ENCODE measurements around the gene FGR. TPM values are rescaled to one million over a fixed set of nuclear protein-coding genes. Genes with fewer than 3 reads are reported as not detected.

Gene FGR
- total and polyA plus RNA-seq, 7 experiments from 2014 or later: 0.15 to 246 (median 1.5) TPM

DNA sequence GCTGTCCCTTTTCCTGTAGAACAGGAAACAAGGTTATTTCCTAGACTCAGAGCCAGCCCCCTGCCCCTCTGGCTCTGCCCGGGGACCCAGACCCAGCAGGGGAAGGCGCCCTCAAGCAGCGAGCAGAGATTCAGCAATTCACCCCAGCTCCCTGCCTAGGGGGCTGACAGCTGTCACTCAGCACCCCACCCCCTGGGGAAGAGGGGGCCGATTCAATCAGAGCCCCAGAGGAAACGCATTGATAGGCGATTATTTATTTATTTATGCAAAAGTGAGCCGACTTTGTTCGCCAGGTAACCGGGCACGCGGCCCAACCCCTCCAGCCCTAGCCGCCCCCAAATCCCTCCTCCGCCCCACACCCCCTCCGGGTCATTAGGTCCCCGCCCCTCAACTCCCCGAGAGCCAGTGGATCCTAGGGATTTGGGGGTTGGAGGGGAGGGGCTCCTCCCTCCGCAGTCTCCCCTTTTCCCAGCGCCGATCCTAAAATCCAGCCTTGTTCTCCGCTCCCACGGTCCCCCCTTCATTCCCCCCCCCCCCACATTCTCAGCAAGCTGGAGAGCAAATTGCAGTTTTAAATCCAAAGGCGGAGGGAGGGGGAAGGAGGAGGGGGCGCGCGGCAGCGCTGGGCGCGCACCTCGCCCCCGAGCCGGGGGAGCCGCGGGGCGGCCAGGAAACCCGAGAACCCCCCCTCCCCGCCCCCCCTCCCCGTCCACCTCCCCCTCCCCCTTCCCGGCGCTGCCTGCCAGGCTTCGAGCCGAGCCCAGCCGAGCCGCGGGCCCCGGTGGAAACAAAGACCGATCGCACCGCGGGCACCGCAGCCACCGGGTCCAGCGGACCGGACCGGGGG is 32.3 kb downstream of the FGR start:
- H3K4me1 Mint-ChIP-seq: peaks cover 41 to 54% (median 48%) of the 10 kb centered on the region in 7 donors
- no peaks in the 10 kb centered on the region for H3K27me3 Mint-ChIP-seq
- ChIA-PET POLR2A (interaction anchor here (0.8 to 7.3 kb wide), 2 partner anchors 47 to 78 kb away, joined by 3 to 59 read pairs; no protein-coding TSS in a partner anchor), CTCF (interaction anchor here (0.5 to 4.1 kb wide), 5 partner anchors 27 to 178 kb away, joined by 3 to 19 read pairs (median 3); no protein-coding TSS in a partner anchor)
- no peaks in the 10 kb centered on the region for H3K27me3 ChIP-seq (ENCODE audit: control insufficient read depth in 2 of 2, insufficient read depth in 2 of 2, low read length in 2 of 2)
- peak overlapping the region; percentile 84 for H3K27ac ChIP-seq (ENCODE audit: low read depth, low read length)
- peaks cover 3 to 41% of the 10 kb centered on the region in 2 donors for H3K4me1 ChIP-seq (ENCODE audit: control insufficient read depth in 2 of 2, insufficient read depth in 2 of 2, low read length in 2 of 2)
- peak; percentile 35 to 62 (median 54) for DNase-seq
- H3K27ac Mint-ChIP-seq: peak overlapping the region; percentile 37 to 89 (median 79)
- ATAC-seq: no peak
- intact Hi-C loops (cut with micrococcal nuclease): loop anchor here (5.0 to 10.0 kb wide), 3 partner anchors 170 to 500 kb away; partner anchors contain the start of genes STX12 (in 1 of the 2) and TMEM222 (in 1 of the 2)
- no peaks in the 10 kb centered on the region for H3K9me3 Mint-ChIP-seq
- peaks cover 0 to 3% (median 0%) of the 10 kb centered on the region in 5 donors for H3K36me3 Mint-ChIP-seq
- H3K4me3 ChIP-seq (ENCODE audit: low read length): peak overlapping the region; percentile 81
- peaks cover 0 to 8% (median 0%) of the 10 kb centered on the region in 3 experiments for H3K36me3 ChIP-seq (ENCODE audit: control insufficient read depth in 2 of 3, insufficient read depth in 3 of 3, low read length in 3 of 3)
- H3K4me3 Mint-ChIP-seq: peak overlapping the region; percentile 79 to 95 (median 84)
- H3K9me3 ChIP-seq (ENCODE audit: control insufficient read depth in 2 of 3, low read length in 3 of 3): no peaks in the 10 kb centered on the region

DNA sequence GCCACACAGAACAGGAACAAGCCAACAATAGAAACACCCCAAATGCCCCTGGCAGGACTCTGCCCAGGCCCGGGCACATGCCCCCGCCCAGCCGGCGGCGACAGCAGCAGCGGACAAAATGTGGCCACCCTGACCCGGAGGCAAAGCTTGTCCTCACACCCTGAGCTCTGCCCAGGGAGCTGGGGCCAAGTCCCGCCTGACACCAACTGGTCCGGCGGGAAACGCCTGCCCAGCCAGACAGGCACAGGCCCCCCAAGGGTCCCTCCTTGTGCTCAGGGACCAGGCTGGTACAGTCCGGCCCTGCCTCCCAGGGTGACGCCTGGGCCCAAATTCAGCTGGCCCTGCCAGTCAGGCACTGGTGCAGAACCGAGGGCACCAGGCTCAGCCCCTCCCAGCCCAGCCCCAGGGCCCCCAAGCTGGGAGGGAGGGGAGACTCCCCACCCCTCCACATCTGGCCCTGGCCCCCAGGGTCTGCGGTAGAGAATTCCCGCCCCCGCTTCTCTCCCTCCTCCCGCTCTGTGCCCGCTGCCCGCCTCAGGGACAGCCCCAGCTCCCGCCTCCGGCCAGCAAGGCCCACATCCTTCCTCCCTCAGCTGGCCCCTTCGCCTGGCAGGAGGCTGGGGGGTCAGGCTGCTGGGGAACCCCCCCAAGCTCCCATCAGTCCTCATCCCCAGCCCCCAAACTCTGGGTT is 33.1 kb downstream of the FGR start:
- Histone ChIP-seq H3K36me3 (ENCODE audit: control insufficient read depth in 2 of 3, insufficient read depth in 3 of 3, low read length in 3 of 3) (peaks cover 0 to 8% (median 0%) of the 10 kb centered on the region in 3 experiments), H3K27ac (ENCODE audit: low read depth, low read length) (peak overlapping the region; percentile 65), H3K4me1 (ENCODE audit: control insufficient read depth in 2 of 2, insufficient read depth in 2 of 2, low read length in 2 of 2) (peaks cover 3 to 48% of the 10 kb centered on the region in 2 donors), H3K27me3 (ENCODE audit: control insufficient read depth in 2 of 2, insufficient read depth in 2 of 2, low read length in 2 of 2) (no peaks in the 10 kb centered on the region), H3K9me3 (ENCODE audit: control insufficient read depth in 2 of 3, low read length in 3 of 3) (no peaks in the 10 kb centered on the region), H3K4me3 (ENCODE audit: low read length) (peak overlapping the region; percentile 46)
- Mint-ChIP-seq H3K27ac (peak overlapping the region; percentile 64 to 89 (median 79)), H3K4me1 (peaks cover 41 to 56% (median 47%) of the 10 kb centered on the region in 7 donors), H3K36me3 (peaks cover 0 to 4% (median 0%) of the 10 kb centered on the region in 5 donors), H3K27me3 (no peaks in the 10 kb centered on the region), H3K9me3 (no peaks in the 10 kb centered on the region), H3K4me3 (peak overlapping the region; percentile 79 to 91 (median 84))
- intact Hi-C loops (cut with micrococcal nuclease): loop anchor here (5.0 to 10.0 kb wide), 3 partner anchors 170 to 500 kb away; partner anchors contain the start of genes STX12 (in 1 of the 2) and TMEM222 (in 1 of the 2)
- DNase-seq (peak in 1 of 9 donors; percentile 60), ATAC-seq (no peak)
- POLR2A ChIA-PET: interaction anchor here (0.8 to 7.3 kb wide), 3 partner anchors 47 to 436 kb away, joined by 3 to 59 read pairs (median 4); no protein-coding TSS in a partner anchor
- CTCF ChIA-PET: interaction anchor here (0.6 to 4.1 kb wide), 8 partner anchors 12 to 214 kb away, joined by 3 to 19 read pairs (median 3); no protein-coding TSS in a partner anchor

DNA sequence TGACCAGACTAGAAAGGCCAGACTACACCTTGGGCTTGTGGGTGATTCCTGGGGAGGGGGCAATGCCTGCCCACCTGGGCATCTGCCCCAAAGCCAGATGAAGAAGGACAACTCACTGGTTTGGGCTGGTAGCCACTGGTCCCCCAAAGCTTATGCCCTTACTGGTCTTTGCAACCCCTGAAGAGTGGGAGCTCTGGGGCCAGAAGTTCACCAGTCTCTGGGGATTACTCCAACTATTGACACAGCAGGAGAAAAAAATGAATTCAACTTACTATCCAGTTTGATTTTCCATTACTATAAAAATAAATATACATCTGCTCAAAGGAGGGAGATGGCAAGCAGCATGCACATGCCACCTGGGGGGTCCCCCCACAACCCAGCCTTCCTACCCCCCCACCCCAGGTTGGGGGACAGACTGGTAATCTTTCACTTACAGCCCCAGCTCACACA is 33.6 kb downstream of the FGR start:
- Histone ChIP-seq H3K36me3 (ENCODE audit: control insufficient read depth in 2 of 3, insufficient read depth in 3 of 3, low read length in 3 of 3) (peaks cover 0 to 8% (median 0%) of the 10 kb centered on the region in 3 experiments), H3K27me3 (ENCODE audit: control insufficient read depth in 2 of 2, insufficient read depth in 2 of 2, low read length in 2 of 2) (no peaks in the 10 kb centered on the region), H3K4me3 (ENCODE audit: low read length) (no peak overlapping the region), H3K9me3 (ENCODE audit: control insufficient read depth in 2 of 3, low read length in 3 of 3) (no peaks in the 10 kb centered on the region), H3K27ac (ENCODE audit: low read depth, low read length) (no peak overlapping the region), H3K4me1 (ENCODE audit: control insufficient read depth in 2 of 2, insufficient read depth in 2 of 2, low read length in 2 of 2) (peaks cover 3 to 46% of the 10 kb centered on the region in 2 donors)
- Mint-ChIP-seq H3K4me3 (peak overlapping the region; percentile 24 to 91 (median 64)), H3K36me3 (peaks cover 0 to 4% (median 0%) of the 10 kb centered on the region in 5 donors), H3K4me1 (peaks cover 37 to 51% (median 41%) of the 10 kb centered on the region in 7 donors), H3K27ac (peak overlapping the region in 8 of 9 donors; percentile 1 to 87 (median 66)), H3K27me3 (no peaks in the 10 kb centered on the region), H3K9me3 (no peaks in the 10 kb centered on the region)
- ChIA-PET POLR2A (interaction anchor here (1.4 to 7.3 kb wide), 2 partner anchors 77 to 435 kb away, joined by 4 to 59 read pairs; no protein-coding TSS in a partner anchor), CTCF (interaction anchor here (1.0 to 4.1 kb wide), 7 partner anchors 11 to 214 kb away, joined by 3 to 19 read pairs (median 4); no protein-coding TSS in a partner anchor)
- ATAC-seq: no peak
- intact Hi-C loops (cut with micrococcal nuclease): loop anchor here (5.0 to 10.0 kb wide), 3 partner anchors 171 to 499 kb away; partner anchors contain the start of genes STX12 (in 1 of the 2) and TMEM222 (in 1 of the 2)
- DNase-seq: no peak

DNA sequence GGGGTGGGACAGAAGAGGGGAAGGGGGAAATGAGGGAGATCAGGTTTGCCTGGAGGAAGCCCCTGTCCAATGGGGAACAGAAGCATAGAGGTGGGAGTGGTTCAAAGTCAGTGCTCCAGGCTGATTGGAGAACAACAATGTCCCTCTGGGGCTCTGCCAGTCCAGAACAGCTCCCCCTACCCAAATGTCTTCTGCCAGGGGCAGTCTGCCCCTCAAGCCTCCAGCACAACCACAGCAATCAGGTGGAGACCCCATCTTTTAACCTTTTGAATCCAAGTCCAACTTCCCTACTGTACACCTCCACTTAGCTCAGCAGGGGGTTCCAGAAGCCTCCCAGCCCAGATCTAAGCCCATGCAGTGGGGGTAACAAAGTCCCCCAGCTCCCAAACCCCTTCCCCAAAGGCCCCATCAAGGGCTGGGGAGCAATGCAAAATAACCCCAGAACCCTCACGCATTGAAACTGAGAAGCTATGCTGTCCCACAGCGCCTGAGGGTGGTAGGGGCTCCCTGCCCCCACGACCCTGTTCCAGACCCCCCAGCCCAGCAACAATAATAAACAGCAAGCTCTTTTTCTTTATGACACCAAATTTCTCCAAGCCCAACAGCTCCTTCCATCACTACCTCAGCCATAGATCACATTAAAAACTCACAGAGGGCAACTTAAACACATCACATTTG is 34.3 kb downstream of the FGR start:
- ChIA-PET CTCF (interaction anchor here (0.6 to 4.1 kb wide), 10 partner anchors 11 to 945 kb away, joined by 3 to 19 read pairs (median 4); no protein-coding TSS in a partner anchor), POLR2A (interaction anchor here (0.5 to 7.3 kb wide), 4 partner anchors 30 to 435 kb away, joined by 3 to 59 read pairs (median 4); no protein-coding TSS in a partner anchor)
- no peaks in the 10 kb centered on the region for H3K27me3 Mint-ChIP-seq
- H3K27ac Mint-ChIP-seq: peak overlapping the region in 8 of 9 donors; percentile 1 to 87 (median 14)
- no peak for ATAC-seq
- Histone ChIP-seq H3K4me3 (ENCODE audit: low read length) (no peak overlapping the region), H3K9me3 (ENCODE audit: control insufficient read depth in 2 of 3, low read length in 3 of 3) (no peaks in the 10 kb centered on the region), H3K27me3 (ENCODE audit: control insufficient read depth in 2 of 2, insufficient read depth in 2 of 2, low read length in 2 of 2) (no peaks in the 10 kb centered on the region), H3K4me1 (ENCODE audit: control insufficient read depth in 2 of 2, insufficient read depth in 2 of 2, low read length in 2 of 2) (peaks cover 9 to 49% of the 10 kb centered on the region in 2 donors), H3K27ac (ENCODE audit: low read depth, low read length) (no peak overlapping the region), H3K36me3 (ENCODE audit: control insufficient read depth in 2 of 3, insufficient read depth in 3 of 3, low read length in 3 of 3) (peaks cover 0 to 8% (median 0%) of the 10 kb centered on the region in 3 experiments)
- peaks cover 31 to 45% (median 36%) of the 10 kb centered on the region in 7 donors for H3K4me1 Mint-ChIP-seq
- no peaks in the 10 kb centered on the region for H3K9me3 Mint-ChIP-seq
- H3K36me3 Mint-ChIP-seq: peaks cover 0 to 4% (median 0%) of the 10 kb centered on the region in 5 donors
- no peak for DNase-seq
- H3K4me3 Mint-ChIP-seq: peak overlapping the region; percentile 0 to 91 (median 39)
- intact Hi-C loops (cut with micrococcal nuclease): loop anchor here (5.0 to 10.0 kb wide), 3 partner anchors 172 to 498 kb away; partner anchors contain the start of genes STX12 (in 1 of the 2) and TMEM222 (in 1 of the 2)

DNA sequence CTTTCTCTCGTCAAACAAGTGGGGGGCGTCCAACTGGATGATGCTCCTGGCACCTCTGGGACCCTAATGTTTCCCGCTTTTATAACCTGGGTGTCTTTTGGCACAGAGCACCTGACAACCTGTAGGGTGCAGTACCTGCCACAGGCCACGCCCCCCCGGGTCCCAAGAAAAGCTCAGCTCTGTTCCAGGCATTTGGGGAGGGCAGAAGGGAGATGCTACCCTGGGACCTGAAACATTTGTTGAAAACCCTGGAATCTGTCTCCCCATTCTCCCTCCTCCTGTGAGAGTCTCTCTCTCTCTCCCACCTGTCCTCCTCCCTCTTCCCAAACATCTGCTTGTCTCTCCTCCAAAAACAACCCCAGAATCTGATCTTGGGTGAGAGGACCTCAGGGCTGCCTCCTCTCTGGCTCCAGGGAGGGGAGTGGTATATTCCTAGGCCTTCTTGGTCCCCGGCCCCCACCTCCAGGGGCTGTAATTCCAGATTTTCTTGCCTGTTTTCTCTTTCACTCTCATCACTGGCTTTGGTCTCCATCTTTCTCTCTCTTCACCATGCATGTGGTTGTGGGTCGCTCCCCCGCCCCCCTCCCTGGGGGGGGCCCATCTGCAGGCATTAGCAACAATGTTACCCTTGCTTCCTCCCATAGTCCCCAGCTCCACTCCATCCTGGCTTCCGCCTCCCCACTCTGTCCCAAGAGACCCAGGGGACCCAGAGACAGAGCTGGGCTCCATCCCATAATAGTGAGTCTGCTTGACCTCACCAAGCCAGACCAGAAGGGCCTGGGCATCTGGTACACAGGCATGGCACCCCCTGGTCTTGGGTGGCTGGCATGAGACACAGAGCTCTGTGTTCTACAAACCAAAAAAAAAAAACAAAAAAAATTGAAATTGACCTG is 35.1 kb downstream of the FGR start:
- intact Hi-C loops (cut with micrococcal nuclease): loop anchor here (5.0 to 10.0 kb wide), 3 partner anchors 172 to 498 kb away; partner anchors contain the start of genes STX12 (in 1 of the 2) and TMEM222 (in 1 of the 2)
- peak overlapping the region in 5 of 9 donors; percentile 8 to 69 (median 45) for H3K27ac Mint-ChIP-seq
- peaks cover 17 to 54% of the 10 kb centered on the region in 2 donors for H3K4me1 ChIP-seq (ENCODE audit: control insufficient read depth in 2 of 2, insufficient read depth in 2 of 2, low read length in 2 of 2)
- ChIA-PET POLR2A (interaction anchor here (0.5 to 1.5 kb wide), 2 partner anchors 29 to 333 kb away, joined by 3 read pairs; no protein-coding TSS in a partner anchor), CTCF (interaction anchor here (0.6 to 4.1 kb wide), 7 partner anchors 24 to 944 kb away, joined by 3 to 19 read pairs (median 4); no protein-coding TSS in a partner anchor)
- no peaks in the 10 kb centered on the region for H3K27me3 ChIP-seq (ENCODE audit: control insufficient read depth in 2 of 2, insufficient read depth in 2 of 2, low read length in 2 of 2)
- peak overlapping the region in 9 of 10 donors; percentile 0 to 72 (median 48) for H3K4me3 Mint-ChIP-seq
- H3K36me3 Mint-ChIP-seq: peaks cover 0 to 4% (median 0%) of the 10 kb centered on the region in 5 donors
- no peaks in the 10 kb centered on the region for H3K27me3 Mint-ChIP-seq
- no peak overlapping the region for H3K27ac ChIP-seq (ENCODE audit: low read depth, low read length)
- H3K9me3 Mint-ChIP-seq: no peaks in the 10 kb centered on the region
- H3K9me3 ChIP-seq (ENCODE audit: control insufficient read depth in 2 of 3, low read length in 3 of 3): no peaks in the 10 kb centered on the region
- ATAC-seq: no peak
- H3K4me3 ChIP-seq (ENCODE audit: low read length): no peak overlapping the region
- peaks cover 30 to 45% (median 34%) of the 10 kb centered on the region in 7 donors for H3K4me1 Mint-ChIP-seq
- H3K36me3 ChIP-seq (ENCODE audit: control insufficient read depth in 2 of 3, insufficient read depth in 3 of 3, low read length in 3 of 3): peaks cover 0 to 8% (median 0%) of the 10 kb centered on the region in 3 experiments
- DNase-seq: no peak

All from naive thymus-derived CD4-positive, alpha-beta T cell (primary cell).